Measurements from ENCODE around the gene APH1B.

DNA sequence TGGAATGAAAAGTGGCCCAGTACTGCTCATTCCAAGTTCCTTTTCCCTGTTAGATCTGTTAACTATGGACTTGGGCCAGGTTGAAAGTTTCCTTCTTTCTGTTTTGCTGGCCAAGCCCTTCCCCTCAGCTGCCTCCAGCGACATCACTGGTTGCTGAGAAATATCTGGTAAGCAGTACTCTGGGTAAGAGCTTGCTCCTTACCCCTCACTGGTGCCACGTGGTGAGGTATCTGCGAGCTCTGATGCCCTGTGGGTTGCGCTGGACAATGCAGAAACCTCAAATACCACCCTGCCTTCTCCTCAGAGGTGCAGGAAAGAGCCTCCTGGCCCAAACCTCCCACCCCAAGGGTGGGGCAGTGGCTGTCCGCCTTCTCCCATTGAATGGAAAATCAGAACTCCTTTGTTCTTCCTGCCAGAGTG is 42.9 kb upstream of the APH1B start:
- TF ChIP-seq, protein P1, sequence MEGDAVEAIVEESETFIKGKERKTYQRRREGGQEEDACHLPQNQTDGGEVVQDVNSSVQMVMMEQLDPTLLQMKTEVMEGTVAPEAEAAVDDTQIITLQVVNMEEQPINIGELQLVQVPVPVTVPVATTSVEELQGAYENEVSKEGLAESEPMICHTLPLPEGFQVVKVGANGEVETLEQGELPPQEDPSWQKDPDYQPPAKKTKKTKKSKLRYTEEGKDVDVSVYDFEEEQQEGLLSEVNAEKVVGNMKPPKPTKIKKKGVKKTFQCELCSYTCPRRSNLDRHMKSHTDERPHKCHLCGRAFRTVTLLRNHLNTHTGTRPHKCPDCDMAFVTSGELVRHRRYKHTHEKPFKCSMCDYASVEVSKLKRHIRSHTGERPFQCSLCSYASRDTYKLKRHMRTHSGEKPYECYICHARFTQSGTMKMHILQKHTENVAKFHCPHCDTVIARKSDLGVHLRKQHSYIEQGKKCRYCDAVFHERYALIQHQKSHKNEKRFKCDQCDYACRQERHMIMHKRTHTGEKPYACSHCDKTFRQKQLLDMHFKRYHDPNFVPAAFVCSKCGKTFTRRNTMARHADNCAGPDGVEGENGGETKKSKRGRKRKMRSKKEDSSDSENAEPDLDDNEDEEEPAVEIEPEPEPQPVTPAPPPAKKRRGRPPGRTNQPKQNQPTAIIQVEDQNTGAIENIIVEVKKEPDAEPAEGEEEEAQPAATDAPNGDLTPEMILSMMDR (conservative IDR thresholded peaks at IDR 0.05): no peak
- TF ChIP-seq EZH2 (IDR thresholded peaks at IDR 0.05; ENCODE audit: low read depth): no peak
